Upper lobe of right lung (tissue), 1 donor: ENCODE data around the gene NDUFAF2. TPM values are rescaled to one million over a fixed set of nuclear protein-coding genes. Genes with fewer than 3 reads are reported as not detected.
A peak's percentile ranks its signal among the peaks of the same experiment; 100 is the strongest.

Experiments used
- ATAC-seq: fragments of 200-7000 bp; cut with Tn5 transposase; one replicate; pipeline ENCODE4 v1.9.1; 2020; ENCODE audit warnings: mild to moderate bottlenecking, moderate library complexity
- DNase-seq: peaks from one replicate; pipeline ENCODE4 v3.0.0-alpha.2; 2020
- H3K27ac ChIP-seq: fragments of 200-600 bp; one replicate; pipeline ENCODE4 v1.8.0; 2022
- H3K27me3 ChIP-seq: fragments of 200-600 bp; one replicate; pipeline ENCODE4 v1.8.0; 2022; ENCODE audit warnings: mild to moderate bottlenecking
- H3K36me3 ChIP-seq: fragments of 200-600 bp; one replicate; pipeline ENCODE4 v1.8.0; 2022
- H3K4me1 ChIP-seq: fragments of 200-600 bp; one replicate; pipeline ENCODE4 v1.8.0; 2022
- H3K4me3 ChIP-seq: fragments of 200-600 bp; one replicate; pipeline ENCODE4 v1.8.0; 2022; ENCODE audit warnings: mild to moderate bottlenecking
- H3K9me3 ChIP-seq: fragments of 200-600 bp; one replicate; pipeline ENCODE4 v1.8.0; 2022
- CTCF ChIP-seq: fragments of 200-600 bp; IDR thresholded peaks from one replicate; pipeline ENCODE4 v1.8.0; 2022; ENCODE audit warnings: antibody characterized with exemption
- intact Hi-C: fragments of 100-400 bp; cut with DNase I; formaldehyde crosslinking; loops from one replicate; pipeline ENCODE4 v1.11.0; 2022
- long read RNA-seq: library from polyadenylated mRNA; unstranded; transcript quantifications from one replicate; pipeline ENCODE4 v2.0.0, GENCODE V29; 2021
- total RNA-seq: library from RNA; stranded (reverse); fragmentation: NEBNext Ultra II Directional; extraction: Animal tissue kit (Norgen Biotek cat#: 25700); gene quantifications from one replicate; pipeline ENCODE4 v1.2.1, GENCODE V29; 2021
- donor health status: DM: no; HTN: yes; CAD: no; lungs with severe emphysema.

The NDUFAF2 gene, protein sequence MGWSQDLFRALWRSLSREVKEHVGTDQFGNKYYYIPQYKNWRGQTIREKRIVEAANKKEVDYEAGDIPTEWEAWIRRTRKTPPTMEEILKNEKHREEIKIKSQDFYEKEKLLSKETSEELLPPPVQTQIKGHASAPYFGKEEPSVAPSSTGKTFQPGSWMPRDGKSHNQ
- 17.9 TPM for total RNA-seq
- long read RNA-seq, transcript NDUFAF2-201 (4 exons, 719 nt), result major isoform, 18 of 27 reads
- long read RNA-seq, partial matches to known transcripts, result 0 of 27 reads
- long read RNA-seq, other reads (novel, unspliced or antisense), result 9 of 27 reads

DNA sequence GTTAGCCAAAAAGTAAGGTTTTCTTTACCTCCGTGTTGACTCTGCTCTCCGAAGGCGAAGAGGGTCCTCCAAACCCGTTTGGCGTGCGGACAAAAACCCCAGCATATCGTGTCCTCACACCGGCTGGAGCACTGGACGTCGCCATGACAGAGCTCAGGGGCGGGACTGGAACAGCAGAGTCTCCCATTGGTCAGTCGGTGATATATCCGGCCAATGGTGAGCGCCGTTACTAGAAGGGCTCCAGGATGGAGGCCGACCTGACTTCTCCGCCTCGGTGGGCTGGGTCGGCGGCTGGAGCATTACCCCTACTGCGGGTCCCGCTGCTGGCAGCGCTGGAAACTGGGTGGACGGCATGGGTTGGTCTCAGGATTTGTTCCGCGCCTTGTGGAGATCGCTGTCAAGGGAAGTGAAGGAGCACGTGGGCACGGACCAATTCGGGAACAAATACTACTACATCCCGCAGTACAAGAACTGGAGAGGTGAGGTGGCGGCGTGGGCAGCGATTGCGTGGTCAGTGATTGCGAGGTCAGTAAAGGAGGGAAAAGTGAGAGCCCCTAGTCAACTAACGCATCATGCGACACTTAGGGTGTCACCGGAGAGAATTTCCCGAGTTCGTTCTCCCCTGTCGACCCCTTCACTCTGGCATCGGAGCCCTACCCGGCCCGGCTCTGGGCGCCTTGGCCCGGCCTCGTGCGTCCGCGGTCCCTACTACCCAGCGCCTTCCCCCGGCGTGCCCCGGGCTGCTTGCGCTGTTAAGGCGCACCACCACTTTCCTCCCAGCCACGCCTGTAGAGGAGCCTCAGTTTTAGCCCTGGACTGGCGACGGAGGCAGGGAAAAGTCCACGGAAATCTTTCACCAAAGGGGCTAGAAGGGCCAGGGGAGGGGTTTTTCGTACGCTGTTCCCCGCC is at the start of gene NDUFAF2, which contains the start of gene ERCC8:
NDUFAF2 (plus strand) TSS at position 302 of the 909 bp plus-strand sequence; CDS start at position 353, 51 bp downstream.
ERCC8 (minus strand) TSS at position 167 of the 909 bp plus-strand sequence; CDS start at position 105, 62 bp downstream.
- peaks cover 9% of the 10 kb centered on the region for H3K4me1 ChIP-seq
- intact Hi-C loops, result no loop called here
- DNase-seq (peak; percentile 93), ATAC-seq (peak; percentile 100)
- H3K4me3 ChIP-seq, result peak within 1 kb of the TSS; percentile 79
- H3K36me3 ChIP-seq, result no peaks in the 10 kb centered on the region
- H3K9me3 ChIP-seq, result no peaks in the 10 kb centered on the region
- no peak for TF ChIP-seq CTCF
- H3K27ac ChIP-seq, result peak within 1 kb of the TSS; percentile 79
- H3K27me3 ChIP-seq, result no peaks in the 10 kb centered on the region

GRCh38 chr5:60896991-60897390 is 48.0 kb upstream of the NDUFAF2 start:
- Histone ChIP-seq H3K9me3 (no peaks in the 10 kb centered on the region), H3K4me3 (no peak overlapping the region), H3K27ac (no peak overlapping the region), H3K36me3 (peaks cover 10% of the 10 kb centered on the region), H3K27me3 (no peaks in the 10 kb centered on the region), H3K4me1 (no peaks in the 10 kb centered on the region)
- intact Hi-C loops, result no loop called here
- no peak for DNase-seq
- TF ChIP-seq CTCF, result no peak
- ATAC-seq, result no peak

DNA sequence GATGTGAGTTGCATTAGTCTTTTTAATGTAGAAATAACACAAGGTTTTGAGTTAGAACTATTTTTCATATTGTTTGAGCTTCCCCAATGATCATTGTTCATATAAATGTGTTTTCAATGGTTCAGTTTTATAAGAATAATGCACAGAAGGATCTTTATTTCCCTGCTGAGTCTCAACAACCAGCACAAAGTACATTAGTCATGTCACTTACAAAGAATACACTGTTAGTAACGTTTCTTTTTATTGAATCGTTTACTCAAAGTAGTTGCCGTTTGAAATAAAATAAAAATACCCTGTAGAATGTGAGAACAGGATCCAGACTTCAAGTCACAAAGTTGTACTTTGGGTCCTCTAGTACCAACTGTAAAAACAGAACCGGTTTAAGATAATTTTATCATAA is 41.6 kb upstream of the NDUFAF2 start:
- Histone ChIP-seq H3K36me3 (no peaks in the 10 kb centered on the region), H3K9me3 (no peaks in the 10 kb centered on the region), H3K27ac (no peak overlapping the region), H3K4me3 (no peak overlapping the region), H3K4me1 (no peaks in the 10 kb centered on the region), H3K27me3 (no peaks in the 10 kb centered on the region)
- TF ChIP-seq CTCF, result no peak
- intact Hi-C loops, result no loop called here
- no peak for DNase-seq
- no peak for ATAC-seq

- ATAC-seq (no peak), DNase-seq (no peak)
- Histone ChIP-seq H3K9me3 (no peaks in the 10 kb centered on the region), H3K27me3 (no peaks in the 10 kb centered on the region), H3K27ac (no peak overlapping the region), H3K36me3 (peaks cover 14% of the 10 kb centered on the region), H3K4me1 (no peaks in the 10 kb centered on the region), H3K4me3 (no peak overlapping the region)
- intact Hi-C loops, result no loop called here
- no peak for TF ChIP-seq CTCF
These were observed 28.4 kb upstream of the NDUFAF2 start for GRCh38 chr5:60916646-60917045.

GRCh38 chr5:60918466-60918865 is 26.5 kb upstream of the NDUFAF2 start:
- Histone ChIP-seq H3K36me3 (peaks cover 14% of the 10 kb centered on the region), H3K27ac (no peak overlapping the region), H3K9me3 (no peaks in the 10 kb centered on the region), H3K4me3 (no peak overlapping the region), H3K27me3 (no peaks in the 10 kb centered on the region), H3K4me1 (no peaks in the 10 kb centered on the region)
- intact Hi-C loops, result no loop called here
- TF ChIP-seq CTCF, result no peak
- ATAC-seq (no peak), DNase-seq (no peak)
